WTC11 (cell line): ENCODE measurements around the gene EFHC2. TPM values are rescaled to one million over a fixed set of nuclear protein-coding genes. Genes with fewer than 3 reads are reported as not detected.

ENCODE experiments used
- ATAC-seq: fragments of 200-7000 bp; cut with Tn5 transposase; 2 replicates; pipeline ENCODE4 v1.10.0; 2021; ENCODE audit warnings: mild to moderate bottlenecking, moderate library complexity
- CTCF ChIA-PET: fragments of 300-600 bp; sonication (Branson Sonifier 250); formaldehyde crosslinking; loops from one replicate; lab custom pipeline; 2021; ENCODE audit warnings: antibody characterized with exemption; lab: Charles Lee
- POLR2A ChIA-PET: fragments of 350-600 bp; sonication (Branson Sonifier 250); formaldehyde crosslinking; loops from one replicate; lab custom pipeline; 2021; ENCODE audit warnings: antibody characterized with exemption; lab: Charles Lee
- DNase-seq: peaks from one replicate; pipeline ENCODE4 v3.0.0; 2021; ENCODE audit warnings: low spot score
- H3K27ac Mint-ChIP-seq: 2 replicates; pipeline ENCODE4 v1.8.0; 2021; ENCODE audit warnings: mixed read lengths
- H3K27me3 Mint-ChIP-seq: 2 replicates; pipeline ENCODE4 v1.8.0; 2021; ENCODE audit warnings: low read depth, mild to moderate bottlenecking, moderate library complexity, mixed read lengths
- H3K36me3 Mint-ChIP-seq: 2 replicates; pipeline ENCODE4 v1.8.0; 2021; ENCODE audit warnings: mixed read lengths
- H3K4me1 Mint-ChIP-seq: 2 replicates; pipeline ENCODE4 v1.8.0; 2022; ENCODE audit warnings: mixed read lengths
- H3K4me3 Mint-ChIP-seq: 2 replicates; pipeline ENCODE4 v1.8.0; 2021; ENCODE audit warnings: mild to moderate bottlenecking, moderate library complexity, mixed read lengths
- H3K9me3 Mint-ChIP-seq: 2 replicates; pipeline ENCODE4 v1.8.0; 2021; ENCODE audit warnings: mixed read lengths
- ATF2 ChIP-seq: sonication (generic); formaldehyde crosslinking; IDR thresholded peaks from 2 replicates; pipeline ENCODE4 v1.8.1; 2022; ENCODE audit warnings: low read depth, missing genetic modification reagents, borderline replicate concordance
- CREM ChIP-seq: sonication (generic); formaldehyde crosslinking; IDR thresholded peaks from 2 replicates; pipeline ENCODE4 v1.8.1; 2022; ENCODE audit warnings: mild to moderate bottlenecking, missing genetic modification reagents, moderate library complexity
- FOXK1 ChIP-seq: sonication (generic); formaldehyde crosslinking; IDR thresholded peaks from 2 replicates; pipeline ENCODE4 v1.8.0; 2022; ENCODE audit warnings: mild to moderate bottlenecking, moderate library complexity, missing genetic modification reagents
- GABPB1 ChIP-seq: sonication (generic); formaldehyde crosslinking; IDR thresholded peaks from 2 replicates; pipeline ENCODE4 v1.8.1; 2023; ENCODE audit warnings: mild to moderate bottlenecking, missing genetic modification reagents
- GRHL2 ChIP-seq: fragments of 250-450 bp; sonication (Bioruptor Pico); IDR thresholded peaks from 2 replicates; pipeline ENCODE4 v1.8.0; 2022; ENCODE audit warnings: mild to moderate bottlenecking, moderate library complexity; ENCODE audit not compliant: insufficient replicate concordance, severe bottlenecking
- IRF2 ChIP-seq: sonication (generic); formaldehyde crosslinking; IDR thresholded peaks from 2 replicates; pipeline ENCODE4 v1.8.0; 2022; ENCODE audit warnings: low read depth, missing genetic modification reagents, borderline replicate concordance
- MLX ChIP-seq: sonication (generic); formaldehyde crosslinking; IDR thresholded peaks from 2 replicates; pipeline ENCODE4 v1.8.1; 2023; ENCODE audit warnings: mild to moderate bottlenecking, missing genetic modification reagents, moderate library complexity
- MYBL2 ChIP-seq: sonication (generic); formaldehyde crosslinking; IDR thresholded peaks from 2 replicates; pipeline ENCODE4 v1.8.1; 2023; ENCODE audit warnings: mild to moderate bottlenecking, moderate library complexity, missing genetic modification reagents
- NFE2L1 ChIP-seq: sonication (generic); formaldehyde crosslinking; IDR thresholded peaks from 2 replicates; pipeline ENCODE4 v1.8.1; 2023; ENCODE audit warnings: missing genetic modification reagents
- NR2C2 ChIP-seq: sonication (generic); formaldehyde crosslinking; IDR thresholded peaks from 2 replicates; pipeline ENCODE4 v1.8.0; 2022; ENCODE audit warnings: mild to moderate bottlenecking, missing genetic modification reagents
- NR3C1 ChIP-seq: sonication (generic); formaldehyde crosslinking; conservative IDR thresholded peaks from 2 replicates; pipeline ENCODE4 v1.8.1; 2023; ENCODE audit warnings: low read depth, mild to moderate bottlenecking, missing genetic modification reagents
- RELA ChIP-seq: sonication (generic); formaldehyde crosslinking; IDR thresholded peaks from 2 replicates; pipeline ENCODE4 v1.8.1; 2022; ENCODE audit warnings: missing genetic modification reagents, mild to moderate bottlenecking, borderline replicate concordance
- SMAD3 ChIP-seq: sonication (generic); formaldehyde crosslinking; IDR thresholded peaks from 2 replicates; pipeline ENCODE4 v1.8.0; 2022; ENCODE audit warnings: missing genetic modification reagents, mild to moderate bottlenecking, borderline replicate concordance
- TCF7 ChIP-seq: sonication (generic); formaldehyde crosslinking; IDR thresholded peaks from 2 replicates; pipeline ENCODE4 v1.8.0; 2022; ENCODE audit warnings: mild to moderate bottlenecking, low read depth, missing genetic modification reagents, moderate library complexity
- TEAD1 ChIP-seq: sonication (generic); formaldehyde crosslinking; IDR thresholded peaks from 2 replicates; pipeline ENCODE4 v1.8.0; 2022; ENCODE audit warnings: mild to moderate bottlenecking, missing genetic modification reagents
- ZNF232 ChIP-seq: sonication (generic); formaldehyde crosslinking; IDR thresholded peaks from 2 replicates; pipeline ENCODE4 v1.8.0; 2022; ENCODE audit warnings: mild to moderate bottlenecking, missing genetic modification reagents
- ZNF396 ChIP-seq: fragments of 250-450 bp; sonication (Bioruptor Pico); IDR thresholded peaks from 2 replicates; pipeline ENCODE4 v1.8.0; 2021; ENCODE audit warnings: mild to moderate bottlenecking, moderate library complexity, borderline replicate concordance
- total RNA-seq: library from RNA; stranded (reverse); gene quantifications from 3 replicates; pipeline ENCODE4 v1.2.3, GENCODE V29; 2021
- TF ChIP-seq, protein P1 (sequence below): sonication (generic); formaldehyde crosslinking; IDR thresholded peaks from 2 replicates; pipeline ENCODE4 v1.8.1; 2023; ENCODE audit warnings: mild to moderate bottlenecking, missing genetic modification reagents, moderate library complexity
- TF ChIP-seq, protein P2 (sequence below): sonication (generic); formaldehyde crosslinking; IDR thresholded peaks from 2 replicates; pipeline ENCODE4 v1.8.0; 2023; ENCODE audit warnings: missing genetic modification reagents, mild to moderate bottlenecking, borderline replicate concordance

The EFHC2 gene
- total RNA-seq, 1 experiment from 2014 or later = 2.1 TPM

- ChIA-PET POLR2A (no interaction called here), CTCF (interaction anchor here (0.6 to 1.6 kb wide), 3 partner anchors 10 to 713 kb away, joined by 3 to 12 read pairs (median 4); no protein-coding TSS in a partner anchor)
- Mint-ChIP-seq H3K36me3 (peaks cover 23% of the 10 kb centered on the region), H3K4me3 (no peak overlapping the region), H3K9me3 (peaks cover 33% of the 10 kb centered on the region), H3K27ac (peak overlapping the region; percentile 27; the same call in 1 of the 2 replicates), H3K4me1 (peaks cover 22% of the 10 kb centered on the region), H3K27me3 (no peaks in the 10 kb centered on the region; the same call in 1 of the 2 replicates)
- TF ChIP-seq ZNF232 = no peak
- TF ChIP-seq MYBL2 (CRISPR knock-in tag) = no peak
- TF ChIP-seq CREM (CRISPR knock-in tag) = no peak
- no peak for TF ChIP-seq SMAD3 (CRISPR knock-in tag)
- TF ChIP-seq NR2C2 = no peak
- TF ChIP-seq GABPB1 (CRISPR knock-in tag) = no peak
- TF ChIP-seq MLX (CRISPR knock-in tag) = no peak
- TF ChIP-seq ZNF396 = no peak
- no peak for TF ChIP-seq TEAD1
- TF ChIP-seq NFE2L1 = no peak
- TF ChIP-seq RELA (CRISPR knock-in tag) = no peak
- TF ChIP-seq, protein P1, sequence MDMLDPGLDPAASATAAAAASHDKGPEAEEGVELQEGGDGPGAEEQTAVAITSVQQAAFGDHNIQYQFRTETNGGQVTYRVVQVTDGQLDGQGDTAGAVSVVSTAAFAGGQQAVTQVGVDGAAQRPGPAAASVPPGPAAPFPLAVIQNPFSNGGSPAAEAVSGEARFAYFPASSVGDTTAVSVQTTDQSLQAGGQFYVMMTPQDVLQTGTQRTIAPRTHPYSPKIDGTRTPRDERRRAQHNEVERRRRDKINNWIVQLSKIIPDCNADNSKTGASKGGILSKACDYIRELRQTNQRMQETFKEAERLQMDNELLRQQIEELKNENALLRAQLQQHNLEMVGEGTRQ (CRISPR knock-in tag) = no peak
- TF ChIP-seq NR3C1 = no peak
- no peak for TF ChIP-seq ATF2 (CRISPR knock-in tag)
- TF ChIP-seq, protein P2, sequence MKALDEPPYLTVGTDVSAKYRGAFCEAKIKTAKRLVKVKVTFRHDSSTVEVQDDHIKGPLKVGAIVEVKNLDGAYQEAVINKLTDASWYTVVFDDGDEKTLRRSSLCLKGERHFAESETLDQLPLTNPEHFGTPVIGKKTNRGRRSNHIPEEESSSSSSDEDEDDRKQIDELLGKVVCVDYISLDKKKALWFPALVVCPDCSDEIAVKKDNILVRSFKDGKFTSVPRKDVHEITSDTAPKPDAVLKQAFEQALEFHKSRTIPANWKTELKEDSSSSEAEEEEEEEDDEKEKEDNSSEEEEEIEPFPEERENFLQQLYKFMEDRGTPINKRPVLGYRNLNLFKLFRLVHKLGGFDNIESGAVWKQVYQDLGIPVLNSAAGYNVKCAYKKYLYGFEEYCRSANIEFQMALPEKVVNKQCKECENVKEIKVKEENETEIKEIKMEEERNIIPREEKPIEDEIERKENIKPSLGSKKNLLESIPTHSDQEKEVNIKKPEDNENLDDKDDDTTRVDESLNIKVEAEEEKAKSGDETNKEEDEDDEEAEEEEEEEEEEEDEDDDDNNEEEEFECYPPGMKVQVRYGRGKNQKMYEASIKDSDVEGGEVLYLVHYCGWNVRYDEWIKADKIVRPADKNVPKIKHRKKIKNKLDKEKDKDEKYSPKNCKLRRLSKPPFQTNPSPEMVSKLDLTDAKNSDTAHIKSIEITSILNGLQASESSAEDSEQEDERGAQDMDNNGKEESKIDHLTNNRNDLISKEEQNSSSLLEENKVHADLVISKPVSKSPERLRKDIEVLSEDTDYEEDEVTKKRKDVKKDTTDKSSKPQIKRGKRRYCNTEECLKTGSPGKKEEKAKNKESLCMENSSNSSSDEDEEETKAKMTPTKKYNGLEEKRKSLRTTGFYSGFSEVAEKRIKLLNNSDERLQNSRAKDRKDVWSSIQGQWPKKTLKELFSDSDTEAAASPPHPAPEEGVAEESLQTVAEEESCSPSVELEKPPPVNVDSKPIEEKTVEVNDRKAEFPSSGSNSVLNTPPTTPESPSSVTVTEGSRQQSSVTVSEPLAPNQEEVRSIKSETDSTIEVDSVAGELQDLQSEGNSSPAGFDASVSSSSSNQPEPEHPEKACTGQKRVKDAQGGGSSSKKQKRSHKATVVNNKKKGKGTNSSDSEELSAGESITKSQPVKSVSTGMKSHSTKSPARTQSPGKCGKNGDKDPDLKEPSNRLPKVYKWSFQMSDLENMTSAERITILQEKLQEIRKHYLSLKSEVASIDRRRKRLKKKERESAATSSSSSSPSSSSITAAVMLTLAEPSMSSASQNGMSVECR (CRISPR knock-in tag) = no peak
- no peak for TF ChIP-seq TCF7 (CRISPR knock-in tag)
- TF ChIP-seq FOXK1 (CRISPR knock-in tag) = no peak
- no peak for TF ChIP-seq IRF2
- no peak for TF ChIP-seq GRHL2 (CRISPR knock-in tag)
- DNase-seq (no peak), ATAC-seq (no peak)
These were observed 89.9 kb downstream of the EFHC2 start for GRCh38 chrX:44253575-44253942.
